ENCODE results near the gene SFMBT1. TPM values are rescaled to one million over a fixed set of nuclear protein-coding genes. Genes with fewer than 3 reads are reported as not detected.

Gene SFMBT1
- total and polyA plus RNA-seq, 9 donors: 5.0 to 8.4 (median 6.7) TPM

DNA sequence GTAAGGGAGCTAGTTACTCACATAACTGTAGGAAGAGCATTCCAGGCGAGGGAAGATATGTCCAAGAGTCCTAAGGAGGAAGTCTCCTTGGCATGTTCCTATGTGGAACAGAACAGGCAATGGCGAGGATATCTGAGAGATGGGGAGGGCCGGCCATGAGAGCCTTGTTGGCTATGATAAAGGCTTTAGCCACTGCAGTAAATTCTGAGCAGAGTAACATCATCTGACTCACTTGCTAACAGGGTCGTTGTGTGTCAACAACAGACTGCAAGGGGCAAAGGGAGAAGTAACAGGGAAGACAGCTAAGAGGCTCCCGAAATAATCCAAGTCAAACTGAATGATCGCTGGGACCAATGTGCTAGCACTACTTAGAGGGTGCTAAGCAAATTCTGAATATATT, 21.6 kb downstream of the SFMBT1 start:
- no peak for DNase-seq
- Histone ChIP-seq H3K27ac (ENCODE audit: low read length) (no peak overlapping the region), H3K9me3 (replicated peaks; ENCODE audit: control insufficient read depth, low read depth, low read length) (no peaks in the 10 kb centered on the region), H3K4me1 (ENCODE audit: control insufficient read depth, insufficient read depth, low read length) (no peaks in the 10 kb centered on the region), H3K36me3 (ENCODE audit: control insufficient read depth, insufficient read depth, low read length) (no peaks in the 10 kb centered on the region), H3K4me3 (ENCODE audit: low read length) (no peak overlapping the region), H3K27me3 (ENCODE audit: control insufficient read depth, insufficient read depth, low read length) (no peaks in the 10 kb centered on the region)
- 75% methylated on average over 6 of the region's 6 CpGs for WGBS (ENCODE audit: insufficient coverage)

GRCh38 chr3:53023072-53023823, 22.6 kb downstream of the SFMBT1 start:
- H3K27ac ChIP-seq (ENCODE audit: low read length): no peak overlapping the region
- no peaks in the 10 kb centered on the region for H3K4me1 ChIP-seq (ENCODE audit: control insufficient read depth, insufficient read depth, low read length)
- H3K4me3 ChIP-seq (ENCODE audit: low read length): no peak overlapping the region
- no peaks in the 10 kb centered on the region for H3K9me3 ChIP-seq (replicated peaks; ENCODE audit: control insufficient read depth, low read depth, low read length)
- WGBS (ENCODE audit: insufficient coverage): 50% methylated on average over 2 of the region's 4 CpGs
- DNase-seq: no peak
- no peaks in the 10 kb centered on the region for H3K36me3 ChIP-seq (ENCODE audit: control insufficient read depth, insufficient read depth, low read length)
- no peaks in the 10 kb centered on the region for H3K27me3 ChIP-seq (ENCODE audit: control insufficient read depth, insufficient read depth, low read length)

DNA sequence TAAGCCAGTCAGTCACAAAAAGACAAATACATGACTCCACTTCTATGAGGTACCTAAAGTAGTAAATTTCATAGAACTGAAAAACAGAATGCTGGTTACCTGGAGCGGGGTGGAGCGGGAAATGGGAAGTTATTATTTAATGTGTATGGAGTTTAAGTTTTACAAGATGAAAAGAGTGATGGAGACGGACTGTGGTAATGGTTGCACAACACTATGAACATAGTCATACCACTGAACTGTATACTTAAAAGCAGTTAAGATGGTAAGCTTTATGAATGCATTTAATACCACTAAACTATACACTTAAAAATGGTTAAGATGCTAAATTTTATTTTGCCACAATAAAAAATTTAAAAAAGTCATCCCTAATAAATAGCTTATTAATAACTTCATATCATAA, 23.2 kb downstream of the SFMBT1 start:
- H3K27me3 ChIP-seq (ENCODE audit: control insufficient read depth, insufficient read depth, low read length): no peaks in the 10 kb centered on the region
- no peak overlapping the region for H3K4me3 ChIP-seq (ENCODE audit: low read length)
- no peaks in the 10 kb centered on the region for H3K36me3 ChIP-seq (ENCODE audit: control insufficient read depth, insufficient read depth, low read length)
- no peak for DNase-seq
- no peaks in the 10 kb centered on the region for H3K9me3 ChIP-seq (replicated peaks; ENCODE audit: control insufficient read depth, low read depth, low read length)
- H3K4me1 ChIP-seq (ENCODE audit: control insufficient read depth, insufficient read depth, low read length): no peaks in the 10 kb centered on the region
- no CpG with 5 or more reads among the region's 3 CpGs for WGBS (ENCODE audit: insufficient coverage)
- no peak overlapping the region for H3K27ac ChIP-seq (ENCODE audit: low read length)

GRCh38 chr3:53016236-53016635, 29.6 kb downstream of the SFMBT1 start:
- no peak overlapping the region for H3K4me3 ChIP-seq (ENCODE audit: low read length)
- H3K27me3 ChIP-seq (ENCODE audit: control insufficient read depth, insufficient read depth, low read length): no peaks in the 10 kb centered on the region
- no peaks in the 10 kb centered on the region for H3K9me3 ChIP-seq (replicated peaks; ENCODE audit: control insufficient read depth, low read depth, low read length)
- H3K4me1 ChIP-seq (ENCODE audit: control insufficient read depth, insufficient read depth, low read length): no peaks in the 10 kb centered on the region
- no peaks in the 10 kb centered on the region for H3K36me3 ChIP-seq (ENCODE audit: control insufficient read depth, insufficient read depth, low read length)
- DNase-seq: no peak
- 100% methylated on average over 2 of the region's 5 CpGs for WGBS (ENCODE audit: insufficient coverage)
- no peak overlapping the region for H3K27ac ChIP-seq (ENCODE audit: low read length)

- 67% methylated on average over 1 of the region's 3 CpGs for WGBS (ENCODE audit: insufficient coverage)
- Histone ChIP-seq H3K27ac (ENCODE audit: low read length) (no peak overlapping the region), H3K27me3 (ENCODE audit: control insufficient read depth, insufficient read depth, low read length) (no peaks in the 10 kb centered on the region), H3K9me3 (replicated peaks; ENCODE audit: control insufficient read depth, low read depth, low read length) (no peaks in the 10 kb centered on the region), H3K4me3 (ENCODE audit: low read length) (no peak overlapping the region), H3K4me1 (ENCODE audit: control insufficient read depth, insufficient read depth, low read length) (peaks cover 2% of the 10 kb centered on the region), H3K36me3 (ENCODE audit: control insufficient read depth, insufficient read depth, low read length) (no peaks in the 10 kb centered on the region)
- DNase-seq: no peak
Observed at GRCh38 chr3:53011324-53011723, 34.5 kb downstream of the SFMBT1 start.

- whole genome bisulfite sequencing (ENCODE audit: insufficient coverage): 40% methylated on average over 1 of the region's 2 CpGs
- DNase-seq: no peak
- peaks cover 2% of the 10 kb centered on the region for H3K4me1 ChIP-seq (ENCODE audit: control insufficient read depth, insufficient read depth, low read length)
Observed at GRCh38 chr3:53009826-53010539, 35.9 kb downstream of the SFMBT1 start.

DNA sequence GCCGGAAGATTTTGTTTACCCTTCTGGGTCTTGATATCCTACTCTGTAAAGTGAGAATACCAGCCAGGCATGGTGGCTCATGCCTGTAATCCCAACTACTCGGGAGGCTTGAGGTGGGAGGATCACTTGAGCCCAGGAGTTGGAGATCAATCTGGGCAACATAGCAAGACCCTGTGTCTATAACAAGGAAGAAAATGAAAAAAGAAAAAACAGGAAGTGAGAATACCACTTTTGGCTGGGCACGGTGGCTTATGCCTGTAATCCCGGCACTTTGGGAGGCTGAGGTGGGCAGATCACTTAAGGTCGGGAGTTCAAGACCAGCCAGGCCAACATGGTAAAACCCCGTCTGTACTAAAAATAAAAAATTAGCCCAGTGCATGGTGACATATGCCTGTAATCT, 36.9 kb downstream of the SFMBT1 start:
- peaks cover 2% of the 10 kb centered on the region for H3K4me1 ChIP-seq (ENCODE audit: control insufficient read depth, insufficient read depth, low read length)
- H3K27me3 ChIP-seq (ENCODE audit: control insufficient read depth, insufficient read depth, low read length): no peaks in the 10 kb centered on the region
- no peak overlapping the region for H3K27ac ChIP-seq (ENCODE audit: low read length)
- H3K9me3 ChIP-seq (replicated peaks; ENCODE audit: control insufficient read depth, low read depth, low read length): no peaks in the 10 kb centered on the region
- 89% methylated on average over 5 of the region's 6 CpGs for WGBS (ENCODE audit: insufficient coverage)
- no peak for DNase-seq
- H3K4me3 ChIP-seq (ENCODE audit: low read length): no peak overlapping the region
- no peaks in the 10 kb centered on the region for H3K36me3 ChIP-seq (ENCODE audit: control insufficient read depth, insufficient read depth, low read length)

More at GRCh38 chr3:53009826-53010539, 35.9 kb downstream of the SFMBT1 start:
- no peaks in the 10 kb centered on the region for H3K36me3 ChIP-seq (ENCODE audit: control insufficient read depth, insufficient read depth, low read length)
- no peak overlapping the region for H3K4me3 ChIP-seq (ENCODE audit: low read length)
- no peaks in the 10 kb centered on the region for H3K9me3 ChIP-seq (replicated peaks; ENCODE audit: control insufficient read depth, low read depth, low read length)
- no peak overlapping the region for H3K27ac ChIP-seq (ENCODE audit: low read length)
- H3K27me3 ChIP-seq (ENCODE audit: control insufficient read depth, insufficient read depth, low read length): no peaks in the 10 kb centered on the region

GRCh38 chr3:53005854-53006513, 39.9 kb downstream of the SFMBT1 start:
- Histone ChIP-seq H3K27me3 (ENCODE audit: control insufficient read depth, insufficient read depth, low read length) (no peaks in the 10 kb centered on the region), H3K9me3 (replicated peaks; ENCODE audit: control insufficient read depth, low read depth, low read length) (no peaks in the 10 kb centered on the region), H3K36me3 (ENCODE audit: control insufficient read depth, insufficient read depth, low read length) (no peaks in the 10 kb centered on the region), H3K4me1 (ENCODE audit: control insufficient read depth, insufficient read depth, low read length) (peaks cover 2% of the 10 kb centered on the region), H3K4me3 (ENCODE audit: low read length) (no peak overlapping the region), H3K27ac (ENCODE audit: low read length) (no peak overlapping the region)
- DNase-seq: no peak
- 71% methylated on average over 10 of the region's 12 CpGs for WGBS (ENCODE audit: insufficient coverage)

DNA sequence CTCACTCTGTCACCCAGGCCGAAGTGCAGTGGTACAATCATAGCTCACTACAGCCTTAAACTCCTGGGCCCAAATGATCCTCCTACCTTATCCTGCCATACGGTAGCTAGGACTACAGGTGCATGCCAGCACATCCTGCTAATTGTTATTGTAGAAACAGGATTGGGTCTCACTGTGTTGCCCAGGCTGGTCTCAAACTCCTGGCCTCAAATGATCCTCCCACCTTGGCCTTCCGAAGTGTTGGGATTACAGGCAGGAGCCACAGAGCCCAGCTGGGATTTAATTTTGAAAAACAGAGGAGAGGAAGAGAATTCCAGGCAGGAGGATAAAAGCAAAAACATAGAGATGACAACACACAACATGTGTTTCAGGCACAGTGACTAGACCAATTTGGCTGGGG, 40.5 kb downstream of the SFMBT1 start:
- no peaks in the 10 kb centered on the region for H3K36me3 ChIP-seq (ENCODE audit: control insufficient read depth, insufficient read depth, low read length)
- H3K27ac ChIP-seq (ENCODE audit: low read length): no peak overlapping the region
- no peaks in the 10 kb centered on the region for H3K27me3 ChIP-seq (ENCODE audit: control insufficient read depth, insufficient read depth, low read length)
- H3K9me3 ChIP-seq (replicated peaks; ENCODE audit: control insufficient read depth, low read depth, low read length): no peaks in the 10 kb centered on the region
- H3K4me3 ChIP-seq (ENCODE audit: low read length): no peak overlapping the region
- DNase-seq: no peak
- H3K4me1 ChIP-seq (ENCODE audit: control insufficient read depth, insufficient read depth, low read length): peaks cover 2% of the 10 kb centered on the region
- WGBS (ENCODE audit: insufficient coverage): 67% methylated on average over 1 of the region's 3 CpGs

DNA sequence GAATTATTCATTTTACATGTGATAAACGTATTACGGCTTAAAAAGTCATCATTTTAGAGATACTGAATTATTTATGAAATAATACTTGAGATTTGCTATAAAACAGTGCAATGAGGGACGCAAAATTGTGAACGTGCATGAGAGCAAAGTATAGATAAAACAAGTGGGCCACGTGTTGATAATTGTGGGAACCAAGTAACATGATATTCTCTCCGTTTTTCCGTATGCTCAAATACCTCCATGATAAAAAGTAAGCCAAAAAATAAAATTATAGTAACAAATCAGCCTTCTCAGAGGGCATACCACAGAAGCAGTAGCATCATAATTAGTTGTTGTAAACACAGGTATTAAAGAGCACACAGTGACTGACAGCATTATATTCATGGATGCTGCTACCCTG, 42.6 kb downstream of the SFMBT1 start:
- H3K9me3 ChIP-seq (replicated peaks; ENCODE audit: control insufficient read depth, low read depth, low read length): no peaks in the 10 kb centered on the region
- DNase-seq: no peak
- H3K4me1 ChIP-seq (ENCODE audit: control insufficient read depth, insufficient read depth, low read length): no peaks in the 10 kb centered on the region
- H3K27me3 ChIP-seq (ENCODE audit: control insufficient read depth, insufficient read depth, low read length): no peaks in the 10 kb centered on the region
- no peaks in the 10 kb centered on the region for H3K36me3 ChIP-seq (ENCODE audit: control insufficient read depth, insufficient read depth, low read length)
- WGBS (ENCODE audit: insufficient coverage): no CpG with 5 or more reads among the region's 7 CpGs
- no peak overlapping the region for H3K27ac ChIP-seq (ENCODE audit: low read length)
- H3K4me3 ChIP-seq (ENCODE audit: low read length): no peak overlapping the region

Measured in muscle of leg (tissue), 11 donors.